GM23338 (cell line): Measurements from ENCODE around the gene DDB1. TPM values are rescaled to one million over a fixed set of nuclear protein-coding genes. Genes with fewer than 3 reads are reported as not detected.

ENCODE experiments used
- ATAC-seq: fragments of 200-7000 bp; cut with Tn5 transposase; 3 replicates; pipeline ENCODE4 v1.9.1; 2020
- DNase-seq: peaks from one replicate; pipeline ENCODE4 v3.0.0-alpha.2; 2015; ENCODE audit warnings: low spot score
- H2AFZ ChIP-seq: fragments of 200-600 bp; sonication (generic); 2 replicates; pipeline ENCODE4 v1.8.0; 2016; ENCODE audit warnings: antibody characterized with exemption, mild to moderate bottlenecking, moderate library complexity
- H3F3A ChIP-seq: fragments of 200-600 bp; sonication (generic); replicated peaks from 2 replicates; pipeline ENCODE4 v1.8.0; 2017; ENCODE audit warnings: antibody characterized with exemption, mixed run types, low read depth
- H3K27ac ChIP-seq: fragments of 200-600 bp; sonication (generic); 2 replicates; pipeline ENCODE4 v1.6.1; 2016; ENCODE audit warnings: low read depth
- H3K27me3 ChIP-seq: fragments of 200-600 bp; sonication (generic); 2 replicates; pipeline ENCODE4 v1.8.0; 2016; ENCODE audit warnings: mild to moderate bottlenecking, mixed run types, moderate library complexity; ENCODE audit not compliant: insufficient read depth
- H3K36me3 ChIP-seq: fragments of 200-600 bp; sonication (generic); 2 replicates; pipeline ENCODE4 v1.8.0; 2016; ENCODE audit warnings: mild to moderate bottlenecking; ENCODE audit not compliant: insufficient read depth
- H3K4me1 ChIP-seq: fragments of 200-600 bp; sonication (generic); 2 replicates; pipeline ENCODE4 v1.8.0; 2016; ENCODE audit warnings: mild to moderate bottlenecking, moderate library complexity; ENCODE audit not compliant: insufficient read depth
- H3K4me2 ChIP-seq: fragments of 200-600 bp; sonication (generic); 2 replicates; pipeline ENCODE4 v1.7.1; 2017; ENCODE audit warnings: mixed run types
- H3K4me3 ChIP-seq: fragments of 200-600 bp; sonication (generic); 2 replicates; pipeline ENCODE4 v1.6.1; 2016; ENCODE audit warnings: mixed run types
- H3K79me2 ChIP-seq: fragments of 200-600 bp; sonication (generic); replicated peaks from 2 replicates; pipeline ENCODE4 v1.8.0; 2017; ENCODE audit warnings: mild to moderate bottlenecking; ENCODE audit not compliant: insufficient read depth
- H3K9me2 ChIP-seq: fragments of 200-600 bp; sonication (generic); 2 replicates; pipeline ENCODE4 v1.8.0; 2017; ENCODE audit not compliant: insufficient read depth
- H4K20me1 ChIP-seq: fragments of 200-600 bp; sonication (generic); replicated peaks from 2 replicates; pipeline ENCODE4 v1.8.0; 2017; ENCODE audit warnings: mild to moderate bottlenecking; ENCODE audit not compliant: insufficient read depth
- H3K27ac Mint-ChIP-seq: 2 replicates; pipeline ENCODE4 v1.8.0; 2020; ENCODE audit warnings: inconsistent platforms, mild to moderate bottlenecking, moderate library complexity, mixed read lengths
- H3K27me3 Mint-ChIP-seq: 3 replicates; pipeline ENCODE4 v1.8.0; 2022; ENCODE audit warnings: low read depth, mild to moderate bottlenecking, moderate library complexity, mixed read lengths, inconsistent platforms; ENCODE audit not compliant: insufficient read depth, poor library complexity
- H3K36me3 Mint-ChIP-seq: 3 replicates; pipeline ENCODE4 v1.8.0; 2021; ENCODE audit warnings: low read depth, mild to moderate bottlenecking, inconsistent platforms, moderate library complexity, mixed read lengths
- H3K4me1 Mint-ChIP-seq: 3 replicates; pipeline ENCODE4 v1.8.0; 2020; ENCODE audit warnings: mild to moderate bottlenecking, inconsistent platforms, mixed read lengths
- H3K4me3 Mint-ChIP-seq: 3 replicates; pipeline ENCODE4 v1.8.0; 2021; ENCODE audit warnings: moderate library complexity, mild to moderate bottlenecking, inconsistent platforms, mixed read lengths
- H3K9me3 Mint-ChIP-seq: 3 replicates; pipeline ENCODE4 v1.8.0; 2020; ENCODE audit warnings: moderate library complexity, mild to moderate bottlenecking, inconsistent platforms, mixed read lengths
- CREB1 ChIP-seq: fragments of 250-450 bp; sonication (Bioruptor Pico); IDR thresholded peaks from 2 replicates; pipeline ENCODE4 v1.5.0; 2020; ENCODE audit warnings: low read depth, mild to moderate bottlenecking, moderate library complexity
- CTCF ChIP-seq, 2 experiments: fragments of 200-600 bp in 1 of 2; sonication (generic) in 1 of 2; conservative IDR thresholded peaks; 2 replicates each; pipeline versions ENCODE4 v1.5.1 to v1.6.1; 2016 to 2017; ENCODE audit warnings: antibody characterized with exemption in 2 of 2, low read depth in 2 of 2, mild to moderate bottlenecking in 2 of 2, moderate library complexity in 1 of 2
- EZH2 ChIP-seq: fragments of 200-600 bp; sonication (generic); IDR thresholded peaks from one replicate; pipeline ENCODE4 v1.8.0; 2017; ENCODE audit warnings: antibody characterized with exemption, mild to moderate bottlenecking, low read depth; ENCODE audit not compliant: unreplicated experiment
- EZH2phosphoT487 ChIP-seq: fragments of 200-600 bp; sonication (generic); IDR thresholded peaks from one replicate; pipeline ENCODE4 v1.8.1; 2018; ENCODE audit warnings: antibody characterized with exemption; ENCODE audit not compliant: unreplicated experiment
- JUNB ChIP-seq: IDR thresholded peaks from one replicate; pipeline ENCODE4 v1.6.1; 2016; ENCODE audit warnings: antibody characterized with exemption; ENCODE audit not compliant: unreplicated experiment
- NANOG ChIP-seq: IDR thresholded peaks from 2 replicates; pipeline ENCODE4 v1.6.1; 2016; ENCODE audit warnings: antibody characterized with exemption, borderline replicate concordance
- POLR2AphosphoS5 ChIP-seq: IDR thresholded peaks from 2 replicates; pipeline ENCODE4 v1.6.1; 2016; ENCODE audit warnings: antibody characterized with exemption, low read depth
- STAT1 ChIP-seq: IDR thresholded peaks from one replicate; pipeline ENCODE4 v1.6.1; 2016; ENCODE audit warnings: antibody characterized with exemption; ENCODE audit not compliant: unreplicated experiment
- ZNF114 ChIP-seq: fragments of 250-450 bp; sonication (Bioruptor Pico); IDR thresholded peaks from 2 replicates; pipeline ENCODE4 v1.5.0; 2020; ENCODE audit warnings: mild to moderate bottlenecking, moderate library complexity
- ZNF331 ChIP-seq: fragments of 250-450 bp; sonication (Bioruptor Pico); IDR thresholded peaks from 2 replicates; pipeline ENCODE4 v1.5.0; 2020; ENCODE audit warnings: low read depth, mild to moderate bottlenecking, moderate library complexity
- ZNF462 ChIP-seq: fragments of 250-450 bp; sonication (Bioruptor Pico); IDR thresholded peaks from 2 replicates; pipeline ENCODE4 v1.5.0; 2020; ENCODE audit warnings: mild to moderate bottlenecking, moderate library complexity
- polyA plus RNA-seq: library from polyadenylated mRNA; unstranded; fragments of >200 nt; fragmentation: Nextera tagmentation; extraction: Ambion mirVana; gene quantifications from 2 replicates; pipeline ENCODE4 v1.2.1, GENCODE V29; 2016
- total RNA-seq: library from RNA; depleted of rRNA; stranded (reverse); fragments of >200 nt; shearing (Covaris generic); gene quantifications from 2 replicates; pipeline ENCODE4 v1.2.3, GENCODE V29; 2014
- TF ChIP-seq, protein P1 (sequence below): IDR thresholded peaks from one replicate; pipeline ENCODE4 v1.6.1; 2018; ENCODE audit warnings: antibody characterized with exemption; ENCODE audit not compliant: unreplicated experiment
- TF ChIP-seq, protein P2 (sequence below): IDR thresholded peaks from 2 replicates; pipeline ENCODE4 v1.6.1; 2016; ENCODE audit warnings: antibody characterized with exemption

The DDB1 gene
- total and polyA plus RNA-seq, 2 experiments from 2014 or later: 102 to 282 TPM

GRCh38 chr11:61352038-61352437 is 19.1 kb upstream of the DDB1 start:
- H3K27me3 ChIP-seq: no peaks in the 10 kb centered on the region
- TF ChIP-seq EZH2 (no peak), POLR2AphosphoS5 (no peak), JUNB (no peak), NANOG (no peak), ZNF331 (CRISPR knock-in tag) (no peak), EZH2phosphoT487 (no peak), STAT1 (no peak), CTCF (conservative IDR thresholded peaks at IDR 0.05; ENCODE audit: low read depth in 2 of 2) (no peak), ZNF114 (CRISPR knock-in tag) (no peak), CREB1 (CRISPR knock-in tag) (no peak), ZNF462 (CRISPR knock-in tag) (no peak)
- TF ChIP-seq, protein P1, sequence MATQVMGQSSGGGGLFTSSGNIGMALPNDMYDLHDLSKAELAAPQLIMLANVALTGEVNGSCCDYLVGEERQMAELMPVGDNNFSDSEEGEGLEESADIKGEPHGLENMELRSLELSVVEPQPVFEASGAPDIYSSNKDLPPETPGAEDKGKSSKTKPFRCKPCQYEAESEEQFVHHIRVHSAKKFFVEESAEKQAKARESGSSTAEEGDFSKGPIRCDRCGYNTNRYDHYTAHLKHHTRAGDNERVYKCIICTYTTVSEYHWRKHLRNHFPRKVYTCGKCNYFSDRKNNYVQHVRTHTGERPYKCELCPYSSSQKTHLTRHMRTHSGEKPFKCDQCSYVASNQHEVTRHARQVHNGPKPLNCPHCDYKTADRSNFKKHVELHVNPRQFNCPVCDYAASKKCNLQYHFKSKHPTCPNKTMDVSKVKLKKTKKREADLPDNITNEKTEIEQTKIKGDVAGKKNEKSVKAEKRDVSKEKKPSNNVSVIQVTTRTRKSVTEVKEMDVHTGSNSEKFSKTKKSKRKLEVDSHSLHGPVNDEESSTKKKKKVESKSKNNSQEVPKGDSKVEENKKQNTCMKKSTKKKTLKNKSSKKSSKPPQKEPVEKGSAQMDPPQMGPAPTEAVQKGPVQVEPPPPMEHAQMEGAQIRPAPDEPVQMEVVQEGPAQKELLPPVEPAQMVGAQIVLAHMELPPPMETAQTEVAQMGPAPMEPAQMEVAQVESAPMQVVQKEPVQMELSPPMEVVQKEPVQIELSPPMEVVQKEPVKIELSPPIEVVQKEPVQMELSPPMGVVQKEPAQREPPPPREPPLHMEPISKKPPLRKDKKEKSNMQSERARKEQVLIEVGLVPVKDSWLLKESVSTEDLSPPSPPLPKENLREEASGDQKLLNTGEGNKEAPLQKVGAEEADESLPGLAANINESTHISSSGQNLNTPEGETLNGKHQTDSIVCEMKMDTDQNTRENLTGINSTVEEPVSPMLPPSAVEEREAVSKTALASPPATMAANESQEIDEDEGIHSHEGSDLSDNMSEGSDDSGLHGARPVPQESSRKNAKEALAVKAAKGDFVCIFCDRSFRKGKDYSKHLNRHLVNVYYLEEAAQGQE: no peak
- TF ChIP-seq, protein P2, sequence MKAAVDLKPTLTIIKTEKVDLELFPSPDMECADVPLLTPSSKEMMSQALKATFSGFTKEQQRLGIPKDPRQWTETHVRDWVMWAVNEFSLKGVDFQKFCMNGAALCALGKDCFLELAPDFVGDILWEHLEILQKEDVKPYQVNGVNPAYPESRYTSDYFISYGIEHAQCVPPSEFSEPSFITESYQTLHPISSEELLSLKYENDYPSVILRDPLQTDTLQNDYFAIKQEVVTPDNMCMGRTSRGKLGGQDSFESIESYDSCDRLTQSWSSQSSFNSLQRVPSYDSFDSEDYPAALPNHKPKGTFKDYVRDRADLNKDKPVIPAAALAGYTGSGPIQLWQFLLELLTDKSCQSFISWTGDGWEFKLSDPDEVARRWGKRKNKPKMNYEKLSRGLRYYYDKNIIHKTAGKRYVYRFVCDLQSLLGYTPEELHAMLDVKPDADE: no peak
- no peaks in the 10 kb centered on the region for H4K20me1 ChIP-seq
- ATAC-seq: no peak
- H3K9me2 ChIP-seq: no peaks in the 10 kb centered on the region
- no peak overlapping the region for H3K4me3 ChIP-seq
- H3K4me1 ChIP-seq: no peaks in the 10 kb centered on the region
- DNase-seq: no peak
- H3K4me2 ChIP-seq: no peak overlapping the region
- Mint-ChIP-seq H3K9me3 (no peaks in the 10 kb centered on the region), H3K4me3 (no peak overlapping the region), H3K27ac (no peak overlapping the region), H3K27me3 (peaks cover 2% of the 10 kb centered on the region), H3K4me1 (no peaks in the 10 kb centered on the region), H3K36me3 (peaks cover 17% of the 10 kb centered on the region)
- H2AFZ ChIP-seq: no peak overlapping the region
- H3K36me3 ChIP-seq: no peaks in the 10 kb centered on the region
- H3F3A ChIP-seq: no peaks in the 10 kb centered on the region
- no peaks in the 10 kb centered on the region for H3K79me2 ChIP-seq
- no peak overlapping the region for H3K27ac ChIP-seq
